HepG2 (cell line): ENCODE results near the gene DND1. TPM values are rescaled to one million over a fixed set of nuclear protein-coding genes. Genes with fewer than 3 reads are reported as not detected.

ENCODE experiments used
- EZH2 ChIP-seq: conservative IDR thresholded peaks from 2 replicates; pipeline ENCODE4 v1.6.1; 2012; ENCODE audit warnings: mild to moderate bottlenecking, low read depth, low read length, moderate library complexity
- MNT ChIP-seq: fragments of 450-650 bp; IDR thresholded peaks from 2 replicates; pipeline ENCODE4 v1.6.1; 2016
- NCOA2 ChIP-seq: sonication (generic); formaldehyde crosslinking; IDR thresholded peaks from 2 replicates; pipeline ENCODE4 v1.8.0; 2022; ENCODE audit warnings: inconsistent platforms
- TFDP2 ChIP-seq: sonication (generic); formaldehyde crosslinking; IDR thresholded peaks from 2 replicates; pipeline ENCODE4 v1.4.0; 2020; ENCODE audit warnings: missing genetic modification reagents
- WIZ ChIP-seq: sonication (generic); formaldehyde crosslinking; IDR thresholded peaks from 2 replicates; pipeline ENCODE4 v1.5.1; 2020; ENCODE audit warnings: mild to moderate bottlenecking, missing genetic modification reagents
- ZNF234 ChIP-seq: sonication (generic); formaldehyde crosslinking; conservative IDR thresholded peaks from 2 replicates; pipeline ENCODE4 v1.5.1; 2020; ENCODE audit warnings: mild to moderate bottlenecking, missing genetic modification reagents
- ZNF24 ChIP-seq: fragments of 450-650 bp; IDR thresholded peaks from 2 replicates; pipeline ENCODE4 v1.6.1; 2017; ENCODE audit warnings: antibody characterized with exemption, mild to moderate bottlenecking
- ZNF503 ChIP-seq: sonication (generic); formaldehyde crosslinking; IDR thresholded peaks from 2 replicates; pipeline ENCODE4 v1.4.0; 2020; ENCODE audit warnings: missing genetic modification reagents
- ZSCAN9 ChIP-seq: IDR thresholded peaks from 2 replicates; pipeline ENCODE4 v1.6.1; 2016; ENCODE audit warnings: borderline replicate concordance
- polyA plus RNA-seq, 8 experiments: library from polyadenylated mRNA; depleted of rRNA in 3 of 8; stranded (reverse) in 7 of 8; unstranded in 1 of 8; fragments of >200 nt; fragmentation: Illumina TruSeq in 4 of 8; extraction: Trizol in 4 of 8; gene quantifications; 2 replicates each; pipeline versions ENCODE4 v1.2.1 to v1.2.3, GENCODE V29; 2011 to 2016; ENCODE audit warnings: low read depth in 4 of 8, missing spikeins in 1 of 8, mixed read lengths in 1 of 8; ENCODE audit not compliant: insufficient read depth in 1 of 8
- total RNA-seq, 5 experiments: library from RNA; depleted of rRNA; stranded (reverse); fragments of >200 nt; fragmentation: Illumina TruSeq; extraction: Trizol; gene quantifications; 2 replicates each; pipeline ENCODE4 v1.2.3, GENCODE V29; 2016; ENCODE audit warnings: low read depth in 1 of 5
- TF ChIP-seq, protein P1 (sequence below): IDR thresholded peaks from 2 replicates; pipeline ENCODE4 v1.6.1; 2012; ENCODE audit warnings: low read length, improper control_type of control experiment
- TF ChIP-seq, protein P2 (sequence below): IDR thresholded peaks from 2 replicates; pipeline ENCODE4 v1.6.1; 2016; ENCODE audit warnings: missing genetic modification reagents, missing compliant biosample characterization
- TF ChIP-seq, protein P3 (sequence below): sonication (generic); formaldehyde crosslinking; IDR thresholded peaks from 2 replicates; pipeline ENCODE4 v1.4.0; 2020; ENCODE audit warnings: missing genetic modification reagents
- TF ChIP-seq, protein P4 (sequence below): sonication (generic); formaldehyde crosslinking; IDR thresholded peaks from 2 replicates; pipeline ENCODE4 v1.5.1; 2020; ENCODE audit warnings: mild to moderate bottlenecking, missing genetic modification reagents, moderate library complexity

Gene DND1
- total and polyA plus RNA-seq, 2 of the 13 experiments (the other 11 are each of a cell fraction or from before 2014, with no cell fraction given): 0.48 to 0.55 TPM

- TF ChIP-seq, protein P1, sequence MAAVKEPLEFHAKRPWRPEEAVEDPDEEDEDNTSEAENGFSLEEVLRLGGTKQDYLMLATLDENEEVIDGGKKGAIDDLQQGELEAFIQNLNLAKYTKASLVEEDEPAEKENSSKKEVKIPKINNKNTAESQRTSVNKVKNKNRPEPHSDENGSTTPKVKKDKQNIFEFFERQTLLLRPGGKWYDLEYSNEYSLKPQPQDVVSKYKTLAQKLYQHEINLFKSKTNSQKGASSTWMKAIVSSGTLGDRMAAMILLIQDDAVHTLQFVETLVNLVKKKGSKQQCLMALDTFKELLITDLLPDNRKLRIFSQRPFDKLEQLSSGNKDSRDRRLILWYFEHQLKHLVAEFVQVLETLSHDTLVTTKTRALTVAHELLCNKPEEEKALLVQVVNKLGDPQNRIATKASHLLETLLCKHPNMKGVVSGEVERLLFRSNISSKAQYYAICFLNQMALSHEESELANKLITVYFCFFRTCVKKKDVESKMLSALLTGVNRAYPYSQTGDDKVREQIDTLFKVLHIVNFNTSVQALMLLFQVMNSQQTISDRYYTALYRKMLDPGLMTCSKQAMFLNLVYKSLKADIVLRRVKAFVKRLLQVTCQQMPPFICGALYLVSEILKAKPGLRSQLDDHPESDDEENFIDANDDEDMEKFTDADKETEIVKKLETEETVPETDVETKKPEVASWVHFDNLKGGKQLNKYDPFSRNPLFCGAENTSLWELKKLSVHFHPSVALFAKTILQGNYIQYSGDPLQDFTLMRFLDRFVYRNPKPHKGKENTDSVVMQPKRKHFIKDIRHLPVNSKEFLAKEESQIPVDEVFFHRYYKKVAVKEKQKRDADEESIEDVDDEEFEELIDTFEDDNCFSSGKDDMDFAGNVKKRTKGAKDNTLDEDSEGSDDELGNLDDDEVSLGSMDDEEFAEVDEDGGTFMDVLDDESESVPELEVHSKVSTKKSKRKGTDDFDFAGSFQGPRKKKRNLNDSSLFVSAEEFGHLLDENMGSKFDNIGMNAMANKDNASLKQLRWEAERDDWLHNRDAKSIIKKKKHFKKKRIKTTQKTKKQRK: no peak
- TF ChIP-seq ZSCAN9 (CRISPR knock-in tag): no peak
- TF ChIP-seq NCOA2 (CRISPR knock-in tag): peak; percentile 95
- no peak for TF ChIP-seq ZNF234
- TF ChIP-seq, protein P2, sequence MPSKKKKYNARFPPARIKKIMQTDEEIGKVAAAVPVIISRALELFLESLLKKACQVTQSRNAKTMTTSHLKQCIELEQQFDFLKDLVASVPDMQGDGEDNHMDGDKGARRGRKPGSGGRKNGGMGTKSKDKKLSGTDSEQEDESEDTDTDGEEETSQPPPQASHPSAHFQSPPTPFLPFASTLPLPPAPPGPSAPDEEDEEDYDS: peak; percentile 82
- 0 out of 2 replicates have a peak, but pooled peaks have one; percentile 77 for TF ChIP-seq WIZ (CRISPR knock-in tag)
- no peak for TF ChIP-seq EZH2
- TF ChIP-seq TFDP2 (CRISPR knock-in tag): peak; percentile 93
- TF ChIP-seq, protein P3, sequence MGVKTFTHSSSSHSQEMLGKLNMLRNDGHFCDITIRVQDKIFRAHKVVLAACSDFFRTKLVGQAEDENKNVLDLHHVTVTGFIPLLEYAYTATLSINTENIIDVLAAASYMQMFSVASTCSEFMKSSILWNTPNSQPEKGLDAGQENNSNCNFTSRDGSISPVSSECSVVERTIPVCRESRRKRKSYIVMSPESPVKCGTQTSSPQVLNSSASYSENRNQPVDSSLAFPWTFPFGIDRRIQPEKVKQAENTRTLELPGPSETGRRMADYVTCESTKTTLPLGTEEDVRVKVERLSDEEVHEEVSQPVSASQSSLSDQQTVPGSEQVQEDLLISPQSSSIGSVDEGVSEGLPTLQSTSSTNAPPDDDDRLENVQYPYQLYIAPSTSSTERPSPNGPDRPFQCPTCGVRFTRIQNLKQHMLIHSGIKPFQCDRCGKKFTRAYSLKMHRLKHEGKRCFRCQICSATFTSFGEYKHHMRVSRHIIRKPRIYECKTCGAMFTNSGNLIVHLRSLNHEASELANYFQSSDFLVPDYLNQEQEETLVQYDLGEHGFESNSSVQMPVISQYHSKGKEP: no peak
- peak; percentile 34; the same call in 1 of the 2 replicates for TF ChIP-seq ZNF503
- TF ChIP-seq ZNF24: no peak
- 0 out of 2 replicates have a peak, but pooled peaks have one; percentile 25 for TF ChIP-seq MNT
- TF ChIP-seq, protein P4, sequence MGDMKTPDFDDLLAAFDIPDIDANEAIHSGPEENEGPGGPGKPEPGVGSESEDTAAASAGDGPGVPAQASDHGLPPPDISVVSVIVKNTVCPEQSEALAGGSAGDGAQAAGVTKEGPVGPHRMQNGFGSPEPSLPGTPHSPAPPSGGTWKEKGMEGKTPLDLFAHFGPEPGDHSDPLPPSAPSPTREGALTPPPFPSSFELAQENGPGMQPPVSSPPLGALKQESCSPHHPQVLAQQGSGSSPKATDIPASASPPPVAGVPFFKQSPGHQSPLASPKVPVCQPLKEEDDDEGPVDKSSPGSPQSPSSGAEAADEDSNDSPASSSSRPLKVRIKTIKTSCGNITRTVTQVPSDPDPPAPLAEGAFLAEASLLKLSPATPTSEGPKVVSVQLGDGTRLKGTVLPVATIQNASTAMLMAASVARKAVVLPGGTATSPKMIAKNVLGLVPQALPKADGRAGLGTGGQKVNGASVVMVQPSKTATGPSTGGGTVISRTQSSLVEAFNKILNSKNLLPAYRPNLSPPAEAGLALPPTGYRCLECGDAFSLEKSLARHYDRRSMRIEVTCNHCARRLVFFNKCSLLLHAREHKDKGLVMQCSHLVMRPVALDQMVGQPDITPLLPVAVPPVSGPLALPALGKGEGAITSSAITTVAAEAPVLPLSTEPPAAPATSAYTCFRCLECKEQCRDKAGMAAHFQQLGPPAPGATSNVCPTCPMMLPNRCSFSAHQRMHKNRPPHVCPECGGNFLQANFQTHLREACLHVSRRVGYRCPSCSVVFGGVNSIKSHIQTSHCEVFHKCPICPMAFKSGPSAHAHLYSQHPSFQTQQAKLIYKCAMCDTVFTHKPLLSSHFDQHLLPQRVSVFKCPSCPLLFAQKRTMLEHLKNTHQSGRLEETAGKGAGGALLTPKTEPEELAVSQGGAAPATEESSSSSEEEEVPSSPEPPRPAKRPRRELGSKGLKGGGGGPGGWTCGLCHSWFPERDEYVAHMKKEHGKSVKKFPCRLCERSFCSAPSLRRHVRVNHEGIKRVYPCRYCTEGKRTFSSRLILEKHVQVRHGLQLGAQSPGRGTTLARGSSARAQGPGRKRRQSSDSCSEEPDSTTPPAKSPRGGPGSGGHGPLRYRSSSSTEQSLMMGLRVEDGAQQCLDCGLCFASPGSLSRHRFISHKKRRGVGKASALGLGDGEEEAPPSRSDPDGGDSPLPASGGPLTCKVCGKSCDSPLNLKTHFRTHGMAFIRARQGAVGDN (CRISPR knock-in tag): peak; percentile 97
Measured at GRCh38 chr5:140639148-140639981, 34.0 kb downstream of the DND1 start, which contains the start of gene TMCO6 (continued).
